K562 (cell line): ENCODE results near the gene GPR39. TPM values are rescaled to one million over a fixed set of nuclear protein-coding genes. Genes with fewer than 3 reads are reported as not detected.

Experiments
- DACH1 ChIP-seq: fragments of 450-650 bp; IDR thresholded peaks from 2 replicates; pipeline ENCODE4 v1.6.1; 2018; ENCODE audit not compliant: partially characterized antibody
- HMG20B ChIP-seq: fragments of 250-450 bp; sonication (Bioruptor Pico); IDR thresholded peaks from 2 replicates; pipeline ENCODE4 v1.5.0; 2021; ENCODE audit warnings: mild to moderate bottlenecking
- NR2C2 ChIP-seq, 2 experiments: fragments of 200-800 bp in 1 of 2; sonication (Bioruptor generic) in 1 of 2; sonication (generic) in 1 of 2; formaldehyde crosslinking in 1 of 2; IDR thresholded peaks; 2 replicates each; pipeline versions ENCODE4 v1.6.1 to v1.8.0; 2016 to 2022; ENCODE audit warnings: mild to moderate bottlenecking in 1 of 2, missing compliant biosample characterization in 1 of 2, missing genetic modification characterization in 1 of 2, missing genetic modification reagents in 1 of 2
- RBBP5 ChIP-seq: fragments of 200-600 bp; sonication (generic); IDR thresholded peaks from 2 replicates; pipeline ENCODE4 v1.6.1; 2012; ENCODE audit warnings: borderline replicate concordance, mild to moderate bottlenecking, low read length, control low read depth, inconsistent platforms; ENCODE audit not compliant: insufficient read depth, poor library complexity, severe bottlenecking
- YBX1 ChIP-seq: fragments of 450-650 bp; IDR thresholded peaks from 2 replicates; pipeline ENCODE4 v1.7.1; 2016; ENCODE audit warnings: mild to moderate bottlenecking
- polyA plus RNA-seq, 8 experiments: library from polyadenylated mRNA; depleted of rRNA in 4 of 8; stranded (reverse) in 5 of 8; unstranded in 3 of 8; fragments of >200 nt; fragmentation: Nextera tagmentation in 2 of 8; fragmentation: Illumina TruSeq in 1 of 8; extraction: Ambion mirVana in 2 of 8; extraction: Trizol in 1 of 8; gene quantifications; 2 replicates each; pipeline versions ENCODE4 v1.2.1 to v1.2.3, GENCODE V29; 2011 to 2014; ENCODE audit warnings: inconsistent platforms in 1 of 8, missing spikeins in 1 of 8
- total RNA-seq, 7 experiments: library from RNA; depleted of rRNA in 6 of 7; stranded (reverse); fragments of >200 nt in 6 of 7; fragmentation: Illumina TruSeq in 2 of 7; extraction: Trizol in 2 of 7; gene quantifications; 2 replicates each; pipeline versions ENCODE4 v1.2.1 to v1.2.3, GENCODE V29; 2011 to 2021; ENCODE audit warnings: low replicate concordance in 1 of 7
- TF ChIP-seq, protein P1 (sequence below): fragments of 450-650 bp; IDR thresholded peaks from 2 replicates; pipeline ENCODE4 v1.7.1; 2018; ENCODE audit warnings: mild to moderate bottlenecking, low read depth; ENCODE audit not compliant: partially characterized antibody
- TF ChIP-seq, protein P2 (sequence below), 2 experiments: fragments of 450-650 bp in 1 of 2; IDR thresholded peaks; 2 replicates each; pipeline ENCODE4 v1.6.1; 2011 to 2017; ENCODE audit warnings: low read depth in 2 of 2, antibody characterized with exemption in 1 of 2, borderline replicate concordance in 1 of 2, low read length in 1 of 2, mild to moderate bottlenecking in 1 of 2, mixed read lengths in 1 of 2; ENCODE audit not compliant: control insufficient read depth in 1 of 2
- TF ChIP-seq, protein P3 (sequence below), 2 experiments: fragments of 450-650 bp; formaldehyde crosslinking in 1 of 2; IDR thresholded peaks; 2 replicates each; pipeline versions ENCODE4 v1.4.0 to v1.6.1; 2014 to 2020; ENCODE audit warnings: mild to moderate bottlenecking in 2 of 2, borderline replicate concordance in 1 of 2, low read depth in 1 of 2

Gene GPR39
- total and polyA plus RNA-seq, 9 of the 15 experiments (the other 6 are each of a cell fraction or from before 2014, with no cell fraction given): 0.04 TPM; not detected in 8

DNA sequence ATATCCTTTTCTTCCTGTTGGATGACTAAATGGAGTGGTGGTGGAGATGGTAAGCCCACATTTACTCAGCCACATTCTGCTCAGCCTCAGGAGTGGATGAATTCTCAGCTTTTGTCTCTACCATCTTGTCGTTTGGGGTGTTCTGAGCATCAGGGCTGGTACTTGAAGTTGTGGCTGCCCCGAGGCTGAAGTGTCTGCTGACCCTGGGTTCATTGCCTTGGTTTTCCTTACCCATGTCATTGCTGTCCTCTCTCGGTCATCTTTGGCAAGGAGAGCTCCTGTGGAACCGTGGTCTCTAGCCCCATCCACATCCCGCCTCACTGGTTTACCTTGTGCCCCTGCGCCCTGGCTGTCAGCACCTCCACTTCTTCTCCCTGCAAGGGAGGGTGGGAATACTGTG, 71.9 kb downstream of the GPR39 start (continued):
- TF ChIP-seq, protein P1, sequence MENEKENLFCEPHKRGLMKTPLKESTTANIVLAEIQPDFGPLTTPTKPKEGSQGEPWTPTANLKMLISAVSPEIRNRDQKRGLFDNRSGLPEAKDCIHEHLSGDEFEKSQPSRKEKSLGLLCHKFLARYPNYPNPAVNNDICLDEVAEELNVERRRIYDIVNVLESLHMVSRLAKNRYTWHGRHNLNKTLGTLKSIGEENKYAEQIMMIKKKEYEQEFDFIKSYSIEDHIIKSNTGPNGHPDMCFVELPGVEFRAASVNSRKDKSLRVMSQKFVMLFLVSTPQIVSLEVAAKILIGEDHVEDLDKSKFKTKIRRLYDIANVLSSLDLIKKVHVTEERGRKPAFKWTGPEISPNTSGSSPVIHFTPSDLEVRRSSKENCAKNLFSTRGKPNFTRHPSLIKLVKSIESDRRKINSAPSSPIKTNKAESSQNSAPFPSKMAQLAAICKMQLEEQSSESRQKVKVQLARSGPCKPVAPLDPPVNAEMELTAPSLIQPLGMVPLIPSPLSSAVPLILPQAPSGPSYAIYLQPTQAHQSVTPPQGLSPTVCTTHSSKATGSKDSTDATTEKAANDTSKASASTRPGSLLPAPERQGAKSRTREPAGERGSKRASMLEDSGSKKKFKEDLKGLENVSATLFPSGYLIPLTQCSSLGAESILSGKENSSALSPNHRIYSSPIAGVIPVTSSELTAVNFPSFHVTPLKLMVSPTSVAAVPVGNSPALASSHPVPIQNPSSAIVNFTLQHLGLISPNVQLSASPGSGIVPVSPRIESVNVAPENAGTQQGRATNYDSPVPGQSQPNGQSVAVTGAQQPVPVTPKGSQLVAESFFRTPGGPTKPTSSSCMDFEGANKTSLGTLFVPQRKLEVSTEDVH: no peak
- no peak for TF ChIP-seq DACH1
- TF ChIP-seq RBBP5: no peak
- no peak for TF ChIP-seq HMG20B (CRISPR knock-in tag)
- TF ChIP-seq, protein P2, sequence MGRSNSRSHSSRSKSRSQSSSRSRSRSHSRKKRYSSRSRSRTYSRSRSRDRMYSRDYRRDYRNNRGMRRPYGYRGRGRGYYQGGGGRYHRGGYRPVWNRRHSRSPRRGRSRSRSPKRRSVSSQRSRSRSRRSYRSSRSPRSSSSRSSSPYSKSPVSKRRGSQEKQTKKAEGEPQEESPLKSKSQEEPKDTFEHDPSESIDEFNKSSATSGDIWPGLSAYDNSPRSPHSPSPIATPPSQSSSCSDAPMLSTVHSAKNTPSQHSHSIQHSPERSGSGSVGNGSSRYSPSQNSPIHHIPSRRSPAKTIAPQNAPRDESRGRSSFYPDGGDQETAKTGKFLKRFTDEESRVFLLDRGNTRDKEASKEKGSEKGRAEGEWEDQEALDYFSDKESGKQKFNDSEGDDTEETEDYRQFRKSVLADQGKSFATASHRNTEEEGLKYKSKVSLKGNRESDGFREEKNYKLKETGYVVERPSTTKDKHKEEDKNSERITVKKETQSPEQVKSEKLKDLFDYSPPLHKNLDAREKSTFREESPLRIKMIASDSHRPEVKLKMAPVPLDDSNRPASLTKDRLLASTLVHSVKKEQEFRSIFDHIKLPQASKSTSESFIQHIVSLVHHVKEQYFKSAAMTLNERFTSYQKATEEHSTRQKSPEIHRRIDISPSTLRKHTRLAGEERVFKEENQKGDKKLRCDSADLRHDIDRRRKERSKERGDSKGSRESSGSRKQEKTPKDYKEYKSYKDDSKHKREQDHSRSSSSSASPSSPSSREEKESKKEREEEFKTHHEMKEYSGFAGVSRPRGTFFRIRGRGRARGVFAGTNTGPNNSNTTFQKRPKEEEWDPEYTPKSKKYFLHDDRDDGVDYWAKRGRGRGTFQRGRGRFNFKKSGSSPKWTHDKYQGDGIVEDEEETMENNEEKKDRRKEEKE (IDR thresholded peaks at IDR 0.05; ENCODE audit: borderline replicate concordance in 1 of 2, control insufficient read depth in 1 of 2, low read depth in 2 of 2, low read length in 1 of 2): no peak
- no peak for TF ChIP-seq NR2C2 (CRISPR knock-in tag; IDR thresholded peaks at IDR 0.05)
- no peak for TF ChIP-seq NR2C2 (tag; IDR thresholded peaks at IDR 0.05)
- TF ChIP-seq YBX1: no peak
- TF ChIP-seq, protein P3, sequence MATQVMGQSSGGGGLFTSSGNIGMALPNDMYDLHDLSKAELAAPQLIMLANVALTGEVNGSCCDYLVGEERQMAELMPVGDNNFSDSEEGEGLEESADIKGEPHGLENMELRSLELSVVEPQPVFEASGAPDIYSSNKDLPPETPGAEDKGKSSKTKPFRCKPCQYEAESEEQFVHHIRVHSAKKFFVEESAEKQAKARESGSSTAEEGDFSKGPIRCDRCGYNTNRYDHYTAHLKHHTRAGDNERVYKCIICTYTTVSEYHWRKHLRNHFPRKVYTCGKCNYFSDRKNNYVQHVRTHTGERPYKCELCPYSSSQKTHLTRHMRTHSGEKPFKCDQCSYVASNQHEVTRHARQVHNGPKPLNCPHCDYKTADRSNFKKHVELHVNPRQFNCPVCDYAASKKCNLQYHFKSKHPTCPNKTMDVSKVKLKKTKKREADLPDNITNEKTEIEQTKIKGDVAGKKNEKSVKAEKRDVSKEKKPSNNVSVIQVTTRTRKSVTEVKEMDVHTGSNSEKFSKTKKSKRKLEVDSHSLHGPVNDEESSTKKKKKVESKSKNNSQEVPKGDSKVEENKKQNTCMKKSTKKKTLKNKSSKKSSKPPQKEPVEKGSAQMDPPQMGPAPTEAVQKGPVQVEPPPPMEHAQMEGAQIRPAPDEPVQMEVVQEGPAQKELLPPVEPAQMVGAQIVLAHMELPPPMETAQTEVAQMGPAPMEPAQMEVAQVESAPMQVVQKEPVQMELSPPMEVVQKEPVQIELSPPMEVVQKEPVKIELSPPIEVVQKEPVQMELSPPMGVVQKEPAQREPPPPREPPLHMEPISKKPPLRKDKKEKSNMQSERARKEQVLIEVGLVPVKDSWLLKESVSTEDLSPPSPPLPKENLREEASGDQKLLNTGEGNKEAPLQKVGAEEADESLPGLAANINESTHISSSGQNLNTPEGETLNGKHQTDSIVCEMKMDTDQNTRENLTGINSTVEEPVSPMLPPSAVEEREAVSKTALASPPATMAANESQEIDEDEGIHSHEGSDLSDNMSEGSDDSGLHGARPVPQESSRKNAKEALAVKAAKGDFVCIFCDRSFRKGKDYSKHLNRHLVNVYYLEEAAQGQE (IDR thresholded peaks at IDR 0.05; ENCODE audit: borderline replicate concordance): no peak
- TF ChIP-seq, protein P3 (CRISPR knock-in tag; IDR thresholded peaks at IDR 0.05; ENCODE audit: low read depth): no peak
- TF ChIP-seq, all 486 proteins: peak for 0
